Heart left ventricle (tissue), 13 donors: Measurements from ENCODE around the gene SESN1.
A peak's percentile ranks its signal among the peaks of the same experiment; 100 is the strongest.

Experiments used
- CTCF ChIP-seq, 12 donors: fragments of 200-600 bp; sonication (generic) in 4 of 12; IDR thresholded peaks; one replicate each; pipeline versions ENCODE4 v1.5.0 to v1.8.0; 2018 to 2022; ENCODE audit warnings: antibody characterized with exemption in 12 of 12, mild to moderate bottlenecking in 5 of 12
- POLR2A ChIP-seq, 2 donors: fragments of 450-650 bp; IDR thresholded peaks; one replicate each; pipeline ENCODE4 v1.6.1; 2017; ENCODE audit warnings: antibody characterized with exemption in 2 of 2, mild to moderate bottlenecking in 2 of 2, moderate library complexity in 2 of 2
- donor health status: ischemic (EF 13 %, LVEDD 7.1; RV severe dilation, severe dysfunction).
- donor health status: DM: no; HTN: yes; CAD: no.
- donor health status: DM: no; HTN: no; CAD: no.
- donor health status: ischemic (EF 25% LVEDD 6.9; RV normal size, moderate dysfunction).
- donor health status: ischemic (EF 25% LVEDD 5.7; RV mildly dilated, moderate dysfunction).
- donor health status: ischemic (EF 35%, LVEDD 5.7; RV mildly dilated, moderate dysfunction).
- donor health status: nonischemic (EF 11% LVEDD 7.7; RV severe dilation, severe dysfunction).
- donor health status: DM: yes; HTN: yes; CAD: no.
- donor health status: PGD.
- donor health status: ischemic (EF 29% LVEDD 5.4; RV normal size, mild dysfunction).
- donor health status: nonischemic (EF 23%, LVEDD 6.1; RV moderate dilation, normal function).

GRCh38 chr6:109073344-109074132 is 21.1 kb downstream of the SESN1 start:
- TF ChIP-seq CTCF (IDR thresholded peaks at IDR 0.05) = peak; percentile 48 to 79 (median 66)
- TF ChIP-seq POLR2A (IDR thresholded peaks at IDR 0.05) = no peak
